ENCODE measurements around the gene ZNF296. TPM values are rescaled to one million over a fixed set of nuclear protein-coding genes. Genes with fewer than 3 reads are reported as not detected.

The ZNF296 gene
- polyA plus RNA-seq, 1 donor from 2014 or later = 1.4 TPM

DNA sequence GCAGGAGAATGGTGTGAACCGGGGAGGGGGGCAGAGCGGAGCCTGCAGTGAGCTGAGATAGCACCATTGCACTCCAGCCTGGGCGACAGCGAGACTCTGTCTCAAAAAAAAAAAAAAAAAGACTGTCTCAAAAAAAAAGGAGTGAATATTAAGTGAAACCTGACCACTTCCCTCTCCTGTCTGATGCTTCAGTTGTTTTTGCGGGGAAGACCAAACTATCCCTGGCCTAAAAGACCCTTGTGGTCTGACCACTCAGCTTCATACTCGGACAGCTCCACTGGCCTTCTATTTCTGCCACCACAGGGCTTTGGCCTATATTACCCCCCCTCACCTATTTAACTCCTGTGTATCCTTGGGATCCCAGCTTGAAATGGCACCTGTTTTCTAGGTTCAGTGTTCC lies 35.2 kb downstream of the ZNF296 start:
- H3F3A ChIP-seq (ENCODE audit: insufficient read depth, low read length, poor library complexity, severe bottlenecking) = no peaks in the 10 kb centered on the region
- peaks cover 26% of the 10 kb centered on the region for H3K79me2 ChIP-seq (replicated peaks; ENCODE audit: insufficient read depth, low read length)
- H2AFZ ChIP-seq (ENCODE audit: low read depth, low read length) = no peak overlapping the region
- no peaks in the 10 kb centered on the region for H4K20me1 ChIP-seq (ENCODE audit: insufficient read depth)
- H3K36me3 ChIP-seq (ENCODE audit: insufficient read depth, low read length) = no peaks in the 10 kb centered on the region
- H3K4me2 ChIP-seq (ENCODE audit: low read length) = no peak overlapping the region
- H3K4me3 ChIP-seq (ENCODE audit: low read length) = no peak overlapping the region
- H3K9me2 ChIP-seq (ENCODE audit: insufficient read depth, low read length) = no peaks in the 10 kb centered on the region
- H3K27me3 ChIP-seq (ENCODE audit: insufficient read depth, low read depth, low read length) = no peaks in the 10 kb centered on the region
- TF ChIP-seq RAD21 (conservative IDR thresholded peaks at IDR 0.05) = no peak
- TF ChIP-seq MXI1 (conservative IDR thresholded peaks at IDR 0.05; ENCODE audit: poor library complexity, severe bottlenecking) = no peak
- no peak for TF ChIP-seq POLR2AphosphoS5 (IDR thresholded peaks at IDR 0.05)
- TF ChIP-seq, protein P1, sequence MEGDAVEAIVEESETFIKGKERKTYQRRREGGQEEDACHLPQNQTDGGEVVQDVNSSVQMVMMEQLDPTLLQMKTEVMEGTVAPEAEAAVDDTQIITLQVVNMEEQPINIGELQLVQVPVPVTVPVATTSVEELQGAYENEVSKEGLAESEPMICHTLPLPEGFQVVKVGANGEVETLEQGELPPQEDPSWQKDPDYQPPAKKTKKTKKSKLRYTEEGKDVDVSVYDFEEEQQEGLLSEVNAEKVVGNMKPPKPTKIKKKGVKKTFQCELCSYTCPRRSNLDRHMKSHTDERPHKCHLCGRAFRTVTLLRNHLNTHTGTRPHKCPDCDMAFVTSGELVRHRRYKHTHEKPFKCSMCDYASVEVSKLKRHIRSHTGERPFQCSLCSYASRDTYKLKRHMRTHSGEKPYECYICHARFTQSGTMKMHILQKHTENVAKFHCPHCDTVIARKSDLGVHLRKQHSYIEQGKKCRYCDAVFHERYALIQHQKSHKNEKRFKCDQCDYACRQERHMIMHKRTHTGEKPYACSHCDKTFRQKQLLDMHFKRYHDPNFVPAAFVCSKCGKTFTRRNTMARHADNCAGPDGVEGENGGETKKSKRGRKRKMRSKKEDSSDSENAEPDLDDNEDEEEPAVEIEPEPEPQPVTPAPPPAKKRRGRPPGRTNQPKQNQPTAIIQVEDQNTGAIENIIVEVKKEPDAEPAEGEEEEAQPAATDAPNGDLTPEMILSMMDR (IDR thresholded peaks at IDR 0.05; ENCODE audit: poor library complexity, severe bottlenecking) = no peak
- TF ChIP-seq TAF1 (IDR thresholded peaks at IDR 0.05; ENCODE audit: low read depth) = no peak
- TF ChIP-seq, protein P2, sequence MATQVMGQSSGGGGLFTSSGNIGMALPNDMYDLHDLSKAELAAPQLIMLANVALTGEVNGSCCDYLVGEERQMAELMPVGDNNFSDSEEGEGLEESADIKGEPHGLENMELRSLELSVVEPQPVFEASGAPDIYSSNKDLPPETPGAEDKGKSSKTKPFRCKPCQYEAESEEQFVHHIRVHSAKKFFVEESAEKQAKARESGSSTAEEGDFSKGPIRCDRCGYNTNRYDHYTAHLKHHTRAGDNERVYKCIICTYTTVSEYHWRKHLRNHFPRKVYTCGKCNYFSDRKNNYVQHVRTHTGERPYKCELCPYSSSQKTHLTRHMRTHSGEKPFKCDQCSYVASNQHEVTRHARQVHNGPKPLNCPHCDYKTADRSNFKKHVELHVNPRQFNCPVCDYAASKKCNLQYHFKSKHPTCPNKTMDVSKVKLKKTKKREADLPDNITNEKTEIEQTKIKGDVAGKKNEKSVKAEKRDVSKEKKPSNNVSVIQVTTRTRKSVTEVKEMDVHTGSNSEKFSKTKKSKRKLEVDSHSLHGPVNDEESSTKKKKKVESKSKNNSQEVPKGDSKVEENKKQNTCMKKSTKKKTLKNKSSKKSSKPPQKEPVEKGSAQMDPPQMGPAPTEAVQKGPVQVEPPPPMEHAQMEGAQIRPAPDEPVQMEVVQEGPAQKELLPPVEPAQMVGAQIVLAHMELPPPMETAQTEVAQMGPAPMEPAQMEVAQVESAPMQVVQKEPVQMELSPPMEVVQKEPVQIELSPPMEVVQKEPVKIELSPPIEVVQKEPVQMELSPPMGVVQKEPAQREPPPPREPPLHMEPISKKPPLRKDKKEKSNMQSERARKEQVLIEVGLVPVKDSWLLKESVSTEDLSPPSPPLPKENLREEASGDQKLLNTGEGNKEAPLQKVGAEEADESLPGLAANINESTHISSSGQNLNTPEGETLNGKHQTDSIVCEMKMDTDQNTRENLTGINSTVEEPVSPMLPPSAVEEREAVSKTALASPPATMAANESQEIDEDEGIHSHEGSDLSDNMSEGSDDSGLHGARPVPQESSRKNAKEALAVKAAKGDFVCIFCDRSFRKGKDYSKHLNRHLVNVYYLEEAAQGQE (IDR thresholded peaks at IDR 0.05; ENCODE audit: borderline replicate concordance) = no peak
- TF ChIP-seq EZH2 (IDR thresholded peaks at IDR 0.05; ENCODE audit: borderline replicate concordance, insufficient read depth, low read length, poor library complexity, severe bottlenecking) = no peak
- TF ChIP-seq SMC3 (conservative IDR thresholded peaks at IDR 0.05; ENCODE audit: poor library complexity) = no peak
- TF ChIP-seq EP300 (conservative IDR thresholded peaks at IDR 0.05; ENCODE audit: poor library complexity, severe bottlenecking) = no peak
- H3K9ac ChIP-seq (ENCODE audit: low read length) = no peak overlapping the region
- no peak overlapping the region for H3K27ac ChIP-seq (ENCODE audit: low read length)
- no peaks in the 10 kb centered on the region for H3K9me3 ChIP-seq (ENCODE audit: low read length)

DNA sequence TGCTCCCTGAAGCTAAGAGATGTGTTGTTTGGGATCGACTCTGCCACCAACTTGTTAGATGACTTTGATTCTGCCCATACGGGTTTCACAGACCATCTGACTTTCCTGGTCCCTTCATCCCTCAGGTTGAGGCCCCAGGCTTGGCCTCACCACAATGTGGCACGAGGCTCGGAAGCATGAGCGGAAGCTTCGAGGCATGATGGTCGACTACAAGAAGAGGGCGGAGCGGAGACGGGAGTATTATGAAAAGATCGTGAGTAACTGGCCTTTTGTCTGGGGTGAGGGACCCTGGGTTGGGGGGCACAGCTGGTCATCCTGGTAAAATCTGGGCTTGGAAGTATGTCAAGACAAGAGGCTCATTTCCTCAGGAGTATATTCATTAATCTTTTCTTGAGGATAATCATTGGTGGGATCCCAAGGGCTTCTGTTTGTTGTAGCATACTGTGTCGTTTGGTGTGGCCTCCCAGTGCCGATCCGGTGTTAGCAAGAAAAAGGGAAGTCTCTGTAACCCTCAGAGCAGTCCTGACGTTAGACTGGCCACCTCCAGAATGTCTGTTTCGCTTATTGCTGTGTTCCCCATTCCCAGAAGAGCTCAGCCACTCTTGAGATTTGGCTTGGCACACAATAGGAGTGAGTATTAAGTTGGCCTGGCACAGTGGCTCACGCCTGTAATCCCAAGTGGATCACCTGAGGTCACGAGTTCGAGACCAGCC lies 36.1 kb downstream of the ZNF296 start:
- Histone ChIP-seq H3F3A (ENCODE audit: insufficient read depth, low read length, poor library complexity, severe bottlenecking) (no peaks in the 10 kb centered on the region), H3K27ac (ENCODE audit: low read length) (no peak overlapping the region), H3K4me3 (ENCODE audit: low read length) (peak overlapping the region; percentile 93), H4K20me1 (ENCODE audit: insufficient read depth) (no peaks in the 10 kb centered on the region), H3K9me3 (ENCODE audit: low read length) (no peaks in the 10 kb centered on the region), H3K36me3 (ENCODE audit: insufficient read depth, low read length) (no peaks in the 10 kb centered on the region), H3K9me2 (ENCODE audit: insufficient read depth, low read length) (no peaks in the 10 kb centered on the region), H3K79me2 (replicated peaks; ENCODE audit: insufficient read depth, low read length) (peaks cover 26% of the 10 kb centered on the region), H3K9ac (ENCODE audit: low read length) (peak overlapping the region; percentile 90), H3K4me2 (ENCODE audit: low read length) (peak overlapping the region; percentile 71), H3K27me3 (ENCODE audit: insufficient read depth, low read depth, low read length) (no peaks in the 10 kb centered on the region), H2AFZ (ENCODE audit: low read depth, low read length) (no peak overlapping the region)
- TF ChIP-seq EP300 (conservative IDR thresholded peaks at IDR 0.05; ENCODE audit: poor library complexity, severe bottlenecking) = no peak
- TF ChIP-seq MXI1 (conservative IDR thresholded peaks at IDR 0.05; ENCODE audit: poor library complexity, severe bottlenecking) = no peak
- TF ChIP-seq TAF1 (IDR thresholded peaks at IDR 0.05; ENCODE audit: low read depth) = no peak
- TF ChIP-seq, protein P1 (IDR thresholded peaks at IDR 0.05; ENCODE audit: poor library complexity, severe bottlenecking) = no peak
- no peak for TF ChIP-seq POLR2AphosphoS5 (IDR thresholded peaks at IDR 0.05)
- no peak for TF ChIP-seq RAD21 (conservative IDR thresholded peaks at IDR 0.05)
- no peak for TF ChIP-seq EZH2 (IDR thresholded peaks at IDR 0.05; ENCODE audit: borderline replicate concordance, insufficient read depth, low read length, poor library complexity, severe bottlenecking)
- TF ChIP-seq, protein P2 (IDR thresholded peaks at IDR 0.05; ENCODE audit: borderline replicate concordance) = no peak
- TF ChIP-seq SMC3 (conservative IDR thresholded peaks at IDR 0.05; ENCODE audit: poor library complexity) = no peak

All from neural cell (in vitro differentiated cells).